B cell (primary cell): ENCODE results near the gene RNF130. TPM values are rescaled to one million over a fixed set of nuclear protein-coding genes. Genes with fewer than 3 reads are reported as not detected.

Experiments
- ATAC-seq: fragments of 200-7000 bp; cut with Tn5 transposase; one replicate; pipeline ENCODE4 v1.10.0; 2021; ENCODE audit warnings: low read depth, mild to moderate bottlenecking, moderate number of reproducible peaks, moderate library complexity
- CTCF ChIA-PET: fragments of 350-600 bp; sonication (Branson Sonifier 250); formaldehyde crosslinking; loops from one replicate; lab custom pipeline; 2021; ENCODE audit warnings: antibody characterized with exemption, inconsistent platforms; lab: Charles Lee
- POLR2A ChIA-PET: fragments of 350-600 bp; sonication (Branson Sonifier 250); formaldehyde crosslinking; loops from one replicate; lab custom pipeline; 2021; ENCODE audit warnings: antibody characterized with exemption; lab: Charles Lee
- DNase-seq: peaks from one replicate; pipeline ENCODE4 v3.0.0; 2013
- H2AFZ ChIP-seq: 2 replicates; pipeline ENCODE4 v1.6.1; 2012; ENCODE audit warnings: mild to moderate bottlenecking, low read depth, low read length; ENCODE audit not compliant: insufficient read depth, poor library complexity, severe bottlenecking
- H3K27ac ChIP-seq, 2 donors: 1 replicate in 1 of 2; 2 replicates in 1 of 2; pipeline ENCODE4 v1.5.1; 2012 to 2013; ENCODE audit warnings: low read length in 2 of 2, mild to moderate bottlenecking in 2 of 2, moderate library complexity in 1 of 2
- H3K27me3 ChIP-seq, 4 experiments: fragments of 200-600 bp in 1 of 4; sonication (generic) in 1 of 4; replicated peaks in 1 of 4; 1 replicate in 2 of 4; 2 replicates in 2 of 4; pipeline versions ENCODE4 v1.6.1 to v1.7.0; 2013 to 2016; ENCODE audit warnings: low read length in 3 of 4, mild to moderate bottlenecking in 2 of 4, mixed read lengths in 1 of 4, moderate library complexity in 1 of 4; ENCODE audit not compliant: insufficient read depth in 4 of 4, control insufficient read depth in 3 of 4; ENCODE audit errors: control extremely low read depth in 1 of 4
- H3K36me3 ChIP-seq, 2 experiments: replicated peaks in 1 of 2; 1 replicate in 1 of 2; 2 replicates in 1 of 2; pipeline versions ENCODE4 v1.6.1 to v1.7.1; 2013; ENCODE audit warnings: low read length in 1 of 2; ENCODE audit not compliant: insufficient read depth in 2 of 2, control insufficient read depth in 1 of 2; ENCODE audit errors: control extremely low read depth in 1 of 2, extremely low read depth in 1 of 2
- H3K4me1 ChIP-seq, 2 donors: fragments of 200-600 bp in 1 of 2; sonication (generic) in 1 of 2; 1 replicate in 1 of 2; 2 replicates in 1 of 2; pipeline versions ENCODE4 v1.5.1 to v1.6.1; 2013 to 2017; ENCODE audit warnings: low read length in 2 of 2; ENCODE audit not compliant: control insufficient read depth in 2 of 2, insufficient read depth in 2 of 2
- H3K4me2 ChIP-seq: replicated peaks from 2 replicates; pipeline ENCODE3; 2012; ENCODE audit warnings: mild to moderate bottlenecking, low read depth, low read length; ENCODE audit not compliant: poor library complexity, severe bottlenecking
- H3K4me3 ChIP-seq, 5 experiments: fragments of 200-600 bp in 1 of 5; sonication (generic) in 1 of 5; 1 replicate in 3 of 5; 2 replicates in 2 of 5; pipeline versions ENCODE4 v1.5.1 to v1.7.0; 2011 to 2016; ENCODE audit warnings: low read length in 4 of 5, mild to moderate bottlenecking in 4 of 5, low read depth in 2 of 5, control low read depth in 1 of 5, moderate library complexity in 1 of 5; ENCODE audit not compliant: insufficient read depth in 1 of 5; ENCODE audit errors: control extremely low read depth in 1 of 5, extremely low read depth in 1 of 5
- H3K79me2 ChIP-seq: fragments of 200-600 bp; sonication (generic); one replicate; pipeline ENCODE4 v1.6.0; 2016; ENCODE audit warnings: low read length; ENCODE audit not compliant: control insufficient read depth, insufficient read depth
- H3K9ac ChIP-seq: fragments of 200-600 bp; sonication (generic); 2 replicates; pipeline ENCODE4 v1.6.1; 2017; ENCODE audit warnings: mild to moderate bottlenecking, low read length, moderate library complexity
- H3K9me3 ChIP-seq, 3 donors: one replicate each; pipeline versions ENCODE4 v1.6.1 to v1.7.1; 2013; ENCODE audit warnings: low read length in 2 of 3; ENCODE audit not compliant: control insufficient read depth in 2 of 3, insufficient read depth in 1 of 3; ENCODE audit errors: control extremely low read depth in 1 of 3
- H4K20me1 ChIP-seq: 2 replicates; pipeline ENCODE4 v1.6.0; 2012; ENCODE audit warnings: mild to moderate bottlenecking, low read length; ENCODE audit not compliant: insufficient read depth, control insufficient read depth, poor library complexity, severe bottlenecking
- H3K27ac Mint-ChIP-seq: one replicate; pipeline ENCODE4 v1.8.0; 2021; ENCODE audit warnings: mixed read lengths
- H3K27me3 Mint-ChIP-seq: one replicate; pipeline ENCODE4 v1.8.0; 2021; ENCODE audit warnings: mixed read lengths
- H3K4me1 Mint-ChIP-seq: one replicate; pipeline ENCODE4 v1.8.0; 2021; ENCODE audit warnings: mixed read lengths
- H3K4me3 Mint-ChIP-seq: one replicate; pipeline ENCODE4 v1.8.0; 2021; ENCODE audit warnings: mixed read lengths
- H3K9me3 Mint-ChIP-seq: one replicate; pipeline ENCODE4 v1.8.0; 2022; ENCODE audit warnings: mixed read lengths; ENCODE audit not compliant: insufficient read depth
- CTCF ChIP-seq: fragments of 200-600 bp; IDR thresholded peaks from one replicate; pipeline ENCODE4 v1.8.0; 2022; ENCODE audit warnings: antibody characterized with exemption, mild to moderate bottlenecking
- EZH2 ChIP-seq: IDR thresholded peaks from 2 replicates; pipeline ENCODE4 v1.6.1; 2012; ENCODE audit warnings: borderline replicate concordance, low read depth, mild to moderate bottlenecking, moderate library complexity, low read length; ENCODE audit not compliant: insufficient read depth, poor library complexity, severe bottlenecking
- WGBS: methylation state at CpG from one replicate; pipeline ENCODE4 v1.1.5; 2013; ENCODE audit warnings: missing lambda C conversion rate; ENCODE audit not compliant: insufficient coverage; 5-methylcytosine and 5-hydroxymethylcytosine counted together
- intact Hi-C: fragments of 100-400 bp; cut with micrococcal nuclease; formaldehyde crosslinking; loops from one replicate; pipeline ENCODE4 v1.10.0; 2022
- polyA minus RNA-seq: library from RNA; depleted of rRNA, polyadenylated mRNA; stranded (reverse); fragments of >200 nt; gene quantifications from 2 replicates; pipeline ENCODE4 v1.2.3, GENCODE V29; 2012
- polyA plus RNA-seq: library from polyadenylated mRNA; depleted of rRNA; stranded (reverse); fragments of >200 nt; gene quantifications from 2 replicates; pipeline ENCODE4 v1.2.3, GENCODE V29; 2012
- total RNA-seq, 2 donors: library from RNA; stranded (reverse); fragments of 120-200 nt in 1 of 2; gene quantifications; 1 replicate in 1 of 2; 2 replicates in 1 of 2; pipeline versions ENCODE4 v1.2.3 to v1.2.4, GENCODE V29; 2013 to 2022

The RNF130 gene
- total RNA-seq (25.8 and 28.4 TPM in 2 replicates), polyA plus RNA-seq (14.7 and 18.1 TPM in 2 replicates), polyA minus RNA-seq (13.6 and 16.4 TPM in 2 replicates)
- total RNA-seq (2013) = 27.1 TPM

GRCh38 chr5:180071531-180072255 is at the start of gene RNF130:
RNF130 (minus strand) TSS chr5:180071759; CDS start chr5:180071702, 57 bp downstream.
- H3K9ac ChIP-seq = peak within 1 kb of the TSS; percentile 76
- under 1% methylated on average over 113 of the region's 113 CpGs for WGBS
- POLR2A ChIA-PET = no interaction called here
- H3K4me1 ChIP-seq = peaks cover 25 to 30% of the 10 kb centered on the region in 2 donors
- H4K20me1 ChIP-seq = no peaks in the 10 kb centered on the region
- Mint-ChIP-seq H3K9me3 (no peaks in the 10 kb centered on the region), H3K27ac (peak within 1 kb of the TSS; percentile 84), H3K4me1 (peaks cover 32% of the 10 kb centered on the region), H3K4me3 (peak within 1 kb of the TSS; percentile 89), H3K27me3 (peaks cover 7% of the 10 kb centered on the region)
- DNase-seq (peak; percentile 90), ATAC-seq (peak; percentile 75)
- peaks cover 0 to 5% (median 0%) of the 10 kb centered on the region in 3 donors for H3K9me3 ChIP-seq
- TF ChIP-seq EZH2 = no peak
- TF ChIP-seq CTCF = no peak
- H3K36me3 ChIP-seq = no peaks in the 10 kb centered on the region
- H3K27me3 ChIP-seq = no peaks in the 10 kb centered on the region
- H3K4me3 ChIP-seq = peak within 1 kb of the TSS; percentile 66 to 85 (median 79)
- H2AFZ ChIP-seq = peak within 1 kb of the TSS; percentile 89
- H3K79me2 ChIP-seq = peaks cover 12% of the 10 kb centered on the region
- CTCF ChIA-PET = interaction anchor here (0.6 kb wide), 1 partner anchor 141 kb away, joined by 4 read pairs; no protein-coding TSS in a partner anchor
- peak within 1 kb of the TSS; percentile 87 for H3K4me2 ChIP-seq
- intact Hi-C loops = loop anchor here (1.0 to 5.0 kb wide), 9 partner anchors 19 to 1869 kb away; partner anchors contain the start of genes CANX, HNRNPAB, MAML1 and MRNIP
- peak within 1 kb of the TSS; percentile 64 to 73 for H3K27ac ChIP-seq
